Measurements from ENCODE around the gene ADCY3.
"Not testable (repeated sequence)": the region's sequence is repeated elsewhere in the genome, so short reads cannot be mapped to it uniquely, and the experiment has no call there.

ADCY3 gene

GRCh38 chr2:24842081-24843050 lies 77.7 kb downstream of the ADCY3 start:
- DNase-seq: no peak

GRCh38 chr2:24840962-24841945 lies 78.8 kb downstream of the ADCY3 start:
- DNase-seq: no peak

- DNase-seq: no peak
Measured at GRCh38 chr2:24840164-24840869, 79.7 kb downstream of the ADCY3 start.

DNA sequence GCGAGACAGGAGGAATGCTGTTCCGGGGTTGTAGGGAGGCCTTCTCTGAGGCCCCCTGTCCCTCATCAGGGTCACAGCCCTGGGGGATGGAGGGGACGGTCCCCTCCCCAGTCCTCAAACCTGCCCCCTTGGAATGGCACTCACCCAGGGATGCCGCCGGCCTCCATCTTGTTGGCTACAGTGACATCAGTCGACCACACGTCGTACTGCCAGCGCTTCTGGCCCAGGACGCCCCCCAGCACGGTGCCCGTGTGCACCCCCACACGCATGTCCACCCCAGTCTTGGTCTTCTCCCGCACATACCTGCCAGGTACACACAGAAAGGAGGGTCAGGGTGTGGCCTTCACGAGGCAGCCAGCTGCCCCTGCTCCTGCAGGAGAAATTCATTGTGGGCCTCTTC lies 80.3 kb downstream of the ADCY3 start:
- no peak for DNase-seq

GRCh38 chr2:24838541-24838940 lies 81.5 kb downstream of the ADCY3 start:
- no peak for DNase-seq

DNA sequence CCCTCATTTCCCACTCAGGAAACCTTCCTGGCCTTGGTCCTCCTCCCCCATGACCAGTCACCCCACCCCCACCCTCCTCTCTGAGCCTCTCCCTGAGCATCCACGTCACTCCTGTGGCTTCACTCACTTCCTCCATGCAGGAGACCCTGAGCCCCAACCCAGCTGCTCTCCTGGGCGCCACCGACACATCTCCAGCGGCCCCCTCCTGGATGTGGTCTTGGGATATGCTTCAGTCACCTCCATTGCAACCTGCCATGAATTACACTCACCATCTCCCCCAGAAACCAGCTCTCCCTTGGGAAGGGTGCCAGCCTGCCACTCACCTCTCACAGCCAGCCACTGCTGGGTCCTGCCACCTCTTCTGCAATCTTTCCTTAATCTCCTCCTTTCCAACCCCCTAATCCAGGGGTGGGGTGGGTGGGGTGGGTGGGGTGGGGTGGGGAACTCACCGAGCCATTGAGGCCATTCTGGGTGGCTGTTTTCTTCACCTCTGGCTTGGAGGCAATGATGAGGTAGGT lies 82.0 kb downstream of the ADCY3 start:
- DNase-seq: no peak

GRCh38 chr2:24836706-24837105 lies 83.3 kb downstream of the ADCY3 start:
- DNase-seq: no peak

DNA sequence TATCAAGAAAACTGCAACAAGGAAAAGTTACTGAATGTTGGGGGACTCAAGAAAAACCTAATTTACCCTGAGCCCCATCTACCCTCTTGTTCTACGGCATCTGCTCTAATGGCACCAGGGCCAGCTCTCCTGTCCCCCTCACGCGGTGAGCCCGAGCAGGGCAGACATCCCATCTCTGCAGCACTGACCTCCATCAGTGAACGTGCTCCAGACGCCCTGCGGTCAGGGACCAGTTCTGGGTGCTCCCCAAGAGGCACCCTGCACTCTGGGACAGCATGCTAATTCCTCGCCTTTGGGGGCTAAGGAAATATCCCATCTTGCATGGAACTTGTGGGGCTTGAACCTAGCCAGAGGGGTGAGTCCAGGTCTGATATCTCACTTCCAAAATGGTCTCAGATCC lies 83.8 kb downstream of the ADCY3 start:
- DNase-seq: no peak

DNA sequence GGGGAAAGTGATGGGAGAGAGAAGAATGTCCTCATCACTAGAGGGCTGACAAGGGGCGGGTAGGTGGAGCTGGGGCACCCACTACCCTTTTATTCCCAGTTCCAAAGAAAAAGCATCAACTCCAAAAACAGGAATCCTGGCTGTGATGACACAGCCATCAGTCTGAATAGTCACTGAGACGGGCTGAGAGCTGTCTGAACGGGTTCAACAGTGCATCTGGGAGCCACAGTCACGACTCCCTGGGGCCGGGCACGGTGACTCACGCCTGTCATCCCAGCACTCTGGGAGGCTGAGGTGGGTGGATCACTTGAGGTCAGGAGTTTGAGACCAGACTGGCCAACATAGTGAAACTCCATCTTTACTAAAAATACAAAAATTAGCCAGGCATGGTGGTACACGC lies 84.6 kb downstream of the ADCY3 start:
- DNase-seq: not testable (repeated sequence)

DNA sequence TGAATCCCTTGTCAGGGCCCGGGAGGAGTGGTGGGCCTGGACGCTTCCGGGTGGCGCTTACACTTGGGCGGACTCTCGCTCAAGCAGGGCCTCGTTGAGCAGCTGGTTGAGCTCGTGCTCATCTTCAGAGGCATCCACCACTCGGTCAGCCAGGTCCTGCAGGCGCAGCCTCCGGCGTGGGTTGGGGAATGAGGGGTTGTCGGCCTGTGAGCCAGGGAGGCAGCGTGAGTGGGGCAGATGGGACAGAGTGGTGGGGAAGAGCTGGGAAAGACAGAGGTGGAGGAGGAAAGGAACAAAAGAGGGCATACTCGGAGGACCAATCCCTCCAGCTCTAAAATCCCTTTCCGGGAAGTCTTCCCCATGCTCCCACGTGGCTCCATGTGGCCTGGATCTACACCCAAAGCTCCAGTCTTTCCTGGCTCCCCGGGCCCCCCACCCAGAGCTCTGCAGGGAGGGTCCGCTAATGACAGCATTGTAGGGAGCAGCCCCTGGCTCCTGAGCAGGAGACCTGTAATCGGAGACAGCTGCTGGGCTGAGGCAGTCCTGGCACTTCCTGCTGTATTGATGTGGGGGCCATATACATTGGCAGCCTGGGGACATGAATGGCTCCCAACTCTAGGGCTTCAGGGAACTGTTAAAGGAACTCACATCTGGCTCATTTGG lies 85.2 kb downstream of the ADCY3 start:
- DNase-seq: no peak

DNA sequence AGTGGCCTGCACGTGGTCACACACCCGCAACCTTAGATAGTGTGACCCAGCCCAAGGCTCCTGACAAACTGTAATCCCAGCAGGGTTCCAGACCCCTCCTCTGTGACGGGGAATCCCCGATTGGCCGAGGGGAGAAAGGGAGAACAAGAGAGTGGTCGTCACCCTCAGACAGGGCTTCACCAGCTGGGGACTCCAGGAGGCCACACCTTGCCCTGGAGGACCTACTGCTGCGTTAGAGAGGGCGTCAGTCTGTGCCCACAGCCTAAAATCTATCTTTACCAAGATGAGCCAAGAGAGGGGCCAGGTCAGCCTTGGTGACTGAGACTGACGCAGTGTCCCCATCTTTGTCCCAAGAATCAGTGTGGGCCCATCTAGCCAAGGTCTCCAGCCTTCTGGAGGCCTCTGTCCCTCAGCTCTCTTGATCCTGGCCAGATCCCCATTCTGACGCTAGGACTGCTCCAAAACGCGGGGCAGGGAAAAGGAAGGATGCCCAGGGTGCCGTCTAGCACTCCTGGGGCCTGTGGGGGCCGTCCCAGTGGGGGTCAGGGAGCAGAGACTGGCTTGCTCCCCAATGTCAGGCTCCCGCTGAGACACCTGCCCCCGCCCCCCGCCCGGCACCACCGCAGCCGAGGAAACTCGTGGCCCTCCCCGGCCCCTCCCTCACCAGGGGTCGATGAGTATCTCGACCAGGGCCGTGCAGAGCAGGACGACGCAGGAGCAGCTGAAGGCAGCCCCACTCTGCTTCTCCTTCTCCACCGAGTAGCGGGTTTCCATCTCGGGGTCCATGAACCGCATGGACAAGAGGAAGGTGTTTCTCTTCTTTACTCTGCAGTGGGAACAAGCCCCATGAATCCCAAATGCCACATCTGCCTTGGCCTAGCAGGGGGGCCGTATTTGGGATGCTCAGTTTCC lies 86.0 kb downstream of the ADCY3 start:
- DNase-seq: no peak

GRCh38 chr2:24832931-24833701 lies 86.9 kb downstream of the ADCY3 start:
- no peak for DNase-seq

GRCh38 chr2:24832521-24832920 lies 87.5 kb downstream of the ADCY3 start:
- no peak for DNase-seq

- no peak for DNase-seq
Measured at GRCh38 chr2:24832073-24832461, 88.0 kb downstream of the ADCY3 start.

DNA sequence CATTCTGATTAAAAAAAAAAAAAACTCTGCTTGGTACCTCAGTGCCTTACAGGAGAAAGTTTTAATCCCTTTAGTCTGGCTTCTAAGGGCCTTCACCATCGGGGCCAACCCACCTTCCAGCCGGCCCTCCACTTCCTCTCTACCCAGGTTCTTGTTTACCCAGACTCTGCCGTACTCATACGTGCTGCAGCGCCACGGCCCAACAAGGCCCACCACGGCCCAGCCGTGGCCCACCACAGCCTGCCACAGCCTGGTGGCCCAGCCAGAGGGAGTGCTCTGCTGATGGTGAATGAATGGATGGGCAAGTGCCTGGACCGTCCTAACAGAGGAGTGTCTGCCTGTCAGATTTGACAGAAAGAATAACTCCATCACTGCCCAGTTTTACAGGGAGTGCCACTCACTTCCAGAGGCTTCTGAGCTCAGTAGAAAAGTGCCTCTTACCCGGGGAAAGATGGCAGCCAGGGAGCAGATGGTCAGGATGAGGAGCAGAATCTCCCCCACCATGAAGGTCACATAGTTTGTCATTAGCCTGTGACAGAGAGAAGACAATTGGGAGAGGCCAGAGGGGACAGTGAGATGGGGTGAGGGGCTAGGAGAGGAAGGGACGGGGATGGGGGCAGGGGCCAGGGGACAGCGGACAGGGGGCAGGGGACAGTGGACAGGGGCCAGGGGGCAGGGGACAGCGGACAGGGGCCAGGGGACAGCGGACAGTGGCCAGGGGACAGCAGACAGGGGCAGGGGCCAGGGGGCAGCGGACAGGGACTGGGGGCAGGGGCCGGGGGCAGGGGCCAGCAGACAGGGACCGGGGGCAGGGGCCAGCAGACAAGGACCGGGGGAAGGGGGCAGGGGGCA lies 88.6 kb downstream of the ADCY3 start:
- DNase-seq: no peak

DNA sequence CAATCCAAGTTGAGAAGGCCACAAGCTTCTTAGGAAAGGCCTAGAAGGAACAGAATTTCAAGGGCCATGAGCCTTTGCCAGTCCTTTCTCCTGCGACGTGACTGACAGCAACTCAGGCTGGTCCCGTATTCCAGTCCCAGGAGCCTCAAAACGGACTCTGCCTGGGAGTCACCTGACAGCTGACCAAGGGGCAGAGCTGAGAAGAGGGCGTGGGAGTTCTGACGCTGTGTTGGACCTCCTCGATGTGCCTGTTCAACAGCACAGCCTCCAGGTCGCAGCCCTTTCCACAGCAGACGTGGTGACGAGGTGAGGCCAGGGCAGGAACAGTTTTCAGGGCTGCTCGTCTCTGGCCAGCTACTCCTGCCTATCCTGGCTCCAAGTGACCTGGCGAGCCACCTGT lies 89.3 kb downstream of the ADCY3 start:
- no peak for DNase-seq

GRCh38 chr2:24830351-24830750 lies 89.7 kb downstream of the ADCY3 start:
- no peak for DNase-seq

DNA sequence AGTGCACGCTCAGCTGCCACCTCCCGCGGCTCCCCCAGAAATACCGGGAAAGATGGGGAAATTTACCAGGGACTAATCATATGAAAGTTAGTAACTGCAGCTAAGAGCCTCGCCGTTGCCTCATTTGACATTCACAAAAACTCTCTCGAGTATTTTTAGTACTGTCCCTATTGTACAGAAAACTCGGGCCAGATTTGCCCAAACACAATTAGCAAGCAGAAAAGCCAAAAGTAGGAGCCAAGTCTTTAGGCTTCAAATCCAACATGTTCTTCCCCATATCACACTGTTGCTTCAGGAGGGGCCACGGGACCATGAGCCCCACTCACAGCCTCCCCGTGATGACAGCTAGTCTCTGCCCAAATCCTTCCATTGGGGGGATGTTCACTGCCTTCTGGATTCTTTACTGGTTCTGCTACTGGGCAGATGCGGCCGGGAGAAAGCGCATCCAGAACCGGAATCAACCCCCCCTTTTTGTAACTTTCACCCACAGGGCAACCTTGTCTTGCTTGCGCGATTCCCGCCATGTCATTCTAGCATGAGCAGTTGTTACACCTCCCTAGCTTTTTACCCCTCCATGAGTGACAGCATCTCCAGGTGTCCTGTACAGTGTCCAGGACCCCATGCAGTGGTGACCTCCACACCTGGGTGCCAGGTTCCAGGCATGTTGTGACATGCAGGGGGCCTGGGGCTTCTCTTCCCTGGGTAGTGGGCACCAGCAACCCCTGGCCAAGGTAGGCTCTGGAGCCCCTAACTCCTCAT lies 91.6 kb downstream of the ADCY3 start:
- no peak for DNase-seq
